ENCODE data around the gene SLIT1.

DNA sequence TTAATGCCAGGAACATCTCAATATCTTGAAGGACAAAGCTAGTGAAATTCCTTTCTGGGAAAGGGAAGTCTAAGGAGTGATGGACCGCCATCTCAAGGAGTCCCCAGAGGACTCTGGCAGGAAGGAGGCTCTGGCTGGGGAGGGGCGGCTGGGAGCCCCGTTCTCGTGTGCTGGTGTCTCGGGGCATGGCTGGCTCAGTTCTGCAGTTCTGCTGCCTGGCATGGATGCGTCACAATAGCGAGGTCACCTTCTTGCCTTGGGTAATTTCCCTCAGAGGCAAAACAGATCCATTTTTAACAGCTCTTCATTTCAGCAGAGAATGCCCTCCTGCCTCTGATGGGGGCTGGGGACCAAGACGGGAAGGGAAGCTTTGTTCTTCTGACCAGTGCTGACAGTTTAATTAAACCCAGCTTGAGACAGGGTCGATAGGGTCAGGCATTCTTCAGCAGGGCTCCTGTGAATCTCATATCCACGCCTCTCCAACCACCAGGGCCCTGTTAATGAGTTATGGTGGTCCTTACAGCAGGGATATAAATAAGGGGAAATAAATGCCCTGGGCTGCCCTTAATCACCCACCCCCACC is 35.7 kb downstream of the SLIT1 start:
- TF ChIP-seq EZH2phosphoT487 (IDR thresholded peaks at IDR 0.05; ENCODE audit: insufficient read depth, low read depth) (no peak), EZH2 (IDR thresholded peaks at IDR 0.05; ENCODE audit: insufficient read depth, poor library complexity, severe bottlenecking) (no peak)

Data from GM23248 (cell line).